HepG2 (cell line): ENCODE results near the gene CDCA4. TPM values are rescaled to one million over a fixed set of nuclear protein-coding genes. Genes with fewer than 3 reads are reported as not detected.

Experiments
- ATAD3A ChIP-seq: sonication (generic); formaldehyde crosslinking; IDR thresholded peaks from 2 replicates; pipeline ENCODE4 v1.4.0; 2020; ENCODE audit warnings: missing genetic modification reagents
- FOSL2 ChIP-seq: sonication (generic); formaldehyde crosslinking; IDR thresholded peaks from 2 replicates; pipeline ENCODE4 v1.4.0; 2020; ENCODE audit warnings: missing genetic modification reagents
- GATA4 ChIP-seq: sonication (generic); IDR thresholded peaks from 2 replicates; pipeline ENCODE4 v1.6.1; 2016; ENCODE audit warnings: antibody characterized with exemption, low read depth, borderline replicate concordance
- HDAC1 ChIP-seq: sonication (generic); formaldehyde crosslinking; IDR thresholded peaks from 2 replicates; pipeline ENCODE4 v1.5.1; 2020; ENCODE audit warnings: mild to moderate bottlenecking, missing genetic modification reagents
- JDP2 ChIP-seq: sonication (generic); formaldehyde crosslinking; IDR thresholded peaks from 2 replicates; pipeline ENCODE4 v1.8.1; 2022; ENCODE audit warnings: missing genetic modification reagents, borderline replicate concordance
- NFIC ChIP-seq: IDR thresholded peaks from 2 replicates; pipeline ENCODE4 v1.6.1; 2012; ENCODE audit warnings: mild to moderate bottlenecking, low read length, inconsistent platforms
- NONO ChIP-seq, 2 experiments: fragments of 450-650 bp in 1 of 2; sonication (generic) in 1 of 2; formaldehyde crosslinking in 1 of 2; IDR thresholded peaks in 1 of 2; conservative IDR thresholded peaks in 1 of 2; 2 replicates each; pipeline versions ENCODE4 v1.6.1 to v1.8.0; 2017 to 2022; ENCODE audit warnings: mild to moderate bottlenecking in 1 of 2, missing genetic modification reagents in 1 of 2, moderate library complexity in 1 of 2
- NR2F6 ChIP-seq, 2 experiments: IDR thresholded peaks; 2 replicates each; pipeline ENCODE4 v1.6.1; 2016; ENCODE audit warnings: antibody characterized with exemption in 1 of 2, mild to moderate bottlenecking in 1 of 2
- PHF8 ChIP-seq: sonication (generic); formaldehyde crosslinking; IDR thresholded peaks from 2 replicates; pipeline ENCODE4 v1.5.0; 2020; ENCODE audit warnings: missing genetic modification reagents
- POLR2G ChIP-seq: fragments of 200-400 bp; formaldehyde crosslinking; IDR thresholded peaks from 2 replicates; pipeline ENCODE4 v1.6.1; 2018; ENCODE audit warnings: mild to moderate bottlenecking, low read depth, low read length, moderate library complexity
- RFX3 ChIP-seq: IDR thresholded peaks from 2 replicates; pipeline ENCODE4 v1.6.1; 2016; ENCODE audit warnings: missing biosample characterization, missing genetic modification reagents
- THAP9 ChIP-seq: sonication (generic); formaldehyde crosslinking; IDR thresholded peaks from 2 replicates; pipeline ENCODE4; 2020; ENCODE audit warnings: missing genetic modification reagents, mild to moderate bottlenecking, borderline replicate concordance
- YEATS2 ChIP-seq: sonication (generic); formaldehyde crosslinking; IDR thresholded peaks from 2 replicates; pipeline ENCODE4 v1.4.0; 2020; ENCODE audit warnings: missing genetic modification reagents, borderline replicate concordance
- ZNF224 ChIP-seq: sonication (generic); formaldehyde crosslinking; IDR thresholded peaks from 2 replicates; pipeline ENCODE4 v1.5.0; 2020; ENCODE audit warnings: mild to moderate bottlenecking, missing genetic modification reagents
- ZNF550 ChIP-seq: sonication (generic); formaldehyde crosslinking; IDR thresholded peaks from 2 replicates; pipeline ENCODE4 v1.4.0; 2020; ENCODE audit warnings: mild to moderate bottlenecking, missing genetic modification reagents, borderline replicate concordance
- ZXDC ChIP-seq: sonication (generic); formaldehyde crosslinking; IDR thresholded peaks from 2 replicates; pipeline ENCODE4 v1.5.0; 2020; ENCODE audit warnings: mild to moderate bottlenecking, missing genetic modification reagents
- polyA plus RNA-seq, 8 experiments: library from polyadenylated mRNA; depleted of rRNA in 3 of 8; stranded (reverse) in 7 of 8; unstranded in 1 of 8; fragments of >200 nt; fragmentation: Illumina TruSeq in 4 of 8; extraction: Trizol in 4 of 8; gene quantifications; 2 replicates each; pipeline versions ENCODE4 v1.2.1 to v1.2.3, GENCODE V29; 2011 to 2016; ENCODE audit warnings: low read depth in 4 of 8, missing spikeins in 1 of 8, mixed read lengths in 1 of 8; ENCODE audit not compliant: insufficient read depth in 1 of 8
- total RNA-seq, 5 experiments: library from RNA; depleted of rRNA; stranded (reverse); fragments of >200 nt; fragmentation: Illumina TruSeq; extraction: Trizol; gene quantifications; 2 replicates each; pipeline ENCODE4 v1.2.3, GENCODE V29; 2016; ENCODE audit warnings: low read depth in 1 of 5
- TF ChIP-seq, protein P1 (sequence below): sonication (generic); formaldehyde crosslinking; IDR thresholded peaks from 2 replicates; pipeline ENCODE4 v1.4.0; 2020; ENCODE audit warnings: missing genetic modification reagents
- TF ChIP-seq, protein P2 (sequence below): sonication (generic); formaldehyde crosslinking; conservative IDR thresholded peaks from 2 replicates; pipeline ENCODE4 v1.8.0; 2022; ENCODE audit warnings: low read depth, missing genetic modification reagents
- TF ChIP-seq, protein P3 (sequence below): sonication (generic); formaldehyde crosslinking; IDR thresholded peaks from 2 replicates; pipeline ENCODE4 v1.4.0; 2020; ENCODE audit warnings: missing genetic modification reagents

CDCA4 gene
- total and polyA plus RNA-seq, 2 of the 13 experiments (the other 11 are each of a cell fraction or from before 2014, with no cell fraction given): 19.7 to 43.1 TPM

- TF ChIP-seq, protein P1, sequence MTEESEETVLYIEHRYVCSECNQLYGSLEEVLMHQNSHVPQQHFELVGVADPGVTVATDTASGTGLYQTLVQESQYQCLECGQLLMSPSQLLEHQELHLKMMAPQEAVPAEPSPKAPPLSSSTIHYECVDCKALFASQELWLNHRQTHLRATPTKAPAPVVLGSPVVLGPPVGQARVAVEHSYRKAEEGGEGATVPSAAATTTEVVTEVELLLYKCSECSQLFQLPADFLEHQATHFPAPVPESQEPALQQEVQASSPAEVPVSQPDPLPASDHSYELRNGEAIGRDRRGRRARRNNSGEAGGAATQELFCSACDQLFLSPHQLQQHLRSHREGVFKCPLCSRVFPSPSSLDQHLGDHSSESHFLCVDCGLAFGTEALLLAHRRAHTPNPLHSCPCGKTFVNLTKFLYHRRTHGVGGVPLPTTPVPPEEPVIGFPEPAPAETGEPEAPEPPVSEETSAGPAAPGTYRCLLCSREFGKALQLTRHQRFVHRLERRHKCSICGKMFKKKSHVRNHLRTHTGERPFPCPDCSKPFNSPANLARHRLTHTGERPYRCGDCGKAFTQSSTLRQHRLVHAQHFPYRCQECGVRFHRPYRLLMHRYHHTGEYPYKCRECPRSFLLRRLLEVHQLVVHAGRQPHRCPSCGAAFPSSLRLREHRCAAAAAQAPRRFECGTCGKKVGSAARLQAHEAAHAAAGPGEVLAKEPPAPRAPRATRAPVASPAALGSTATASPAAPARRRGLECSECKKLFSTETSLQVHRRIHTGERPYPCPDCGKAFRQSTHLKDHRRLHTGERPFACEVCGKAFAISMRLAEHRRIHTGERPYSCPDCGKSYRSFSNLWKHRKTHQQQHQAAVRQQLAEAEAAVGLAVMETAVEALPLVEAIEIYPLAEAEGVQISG: peak; percentile 5; the same call in 1 of the 2 replicates
- TF ChIP-seq, protein P2, sequence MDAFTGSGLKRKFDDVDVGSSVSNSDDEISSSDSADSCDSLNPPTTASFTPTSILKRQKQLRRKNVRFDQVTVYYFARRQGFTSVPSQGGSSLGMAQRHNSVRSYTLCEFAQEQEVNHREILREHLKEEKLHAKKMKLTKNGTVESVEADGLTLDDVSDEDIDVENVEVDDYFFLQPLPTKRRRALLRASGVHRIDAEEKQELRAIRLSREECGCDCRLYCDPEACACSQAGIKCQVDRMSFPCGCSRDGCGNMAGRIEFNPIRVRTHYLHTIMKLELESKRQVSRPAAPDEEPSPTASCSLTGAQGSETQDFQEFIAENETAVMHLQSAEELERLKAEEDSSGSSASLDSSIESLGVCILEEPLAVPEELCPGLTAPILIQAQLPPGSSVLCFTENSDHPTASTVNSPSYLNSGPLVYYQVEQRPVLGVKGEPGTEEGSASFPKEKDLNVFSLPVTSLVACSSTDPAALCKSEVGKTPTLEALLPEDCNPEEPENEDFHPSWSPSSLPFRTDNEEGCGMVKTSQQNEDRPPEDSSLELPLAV (CRISPR knock-in tag): no peak
- TF ChIP-seq, protein P3, sequence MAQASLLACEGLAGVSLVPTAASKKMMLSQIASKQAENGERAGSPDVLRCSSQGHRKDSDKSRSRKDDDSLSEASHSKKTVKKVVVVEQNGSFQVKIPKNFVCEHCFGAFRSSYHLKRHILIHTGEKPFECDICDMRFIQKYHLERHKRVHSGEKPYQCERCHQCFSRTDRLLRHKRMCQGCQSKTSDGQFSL: peak; percentile 98
- TF ChIP-seq RFX3 (CRISPR knock-in tag) (no peak), ATAD3A (CRISPR knock-in tag) (no peak), FOSL2 (CRISPR knock-in tag) (no peak), NONO (IDR thresholded peaks at IDR 0.05) (no peak), NONO (CRISPR knock-in tag; conservative IDR thresholded peaks at IDR 0.05) (peak; percentile 67; the same call in 1 of the 2 replicates), GATA4 (no peak), THAP9 (peak; percentile 70; the same call in 1 of the 2 replicates), ZNF224 (CRISPR knock-in tag) (peak; percentile 41; the same call in 1 of the 2 replicates), NFIC (peak; percentile 26; the same call in 1 of the 2 replicates), POLR2G (0 out of 2 replicates have a peak, but pooled peaks have one; percentile 19), ZNF550 (CRISPR knock-in tag) (no peak), PHF8 (peak; percentile 12), HDAC1 (CRISPR knock-in tag) (peak; percentile 53; the same call in 1 of the 2 replicates), JDP2 (CRISPR knock-in tag) (no peak), ZXDC (CRISPR knock-in tag) (no peak), YEATS2 (CRISPR knock-in tag) (0 out of 2 replicates have a peak, but pooled peaks have one; percentile 32), NR2F6 (IDR thresholded peaks at IDR 0.05) (no peak), NR2F6 (CRISPR knock-in tag; IDR thresholded peaks at IDR 0.05) (0 out of 2 replicates have a peak, but pooled peaks have one; percentile 3)
Measured at GRCh38 chr14:105021656-105022275, 883 bp upstream of the CDCA4 start (continued).
